Transverse colon (tissue), 4 donors: Measurements from ENCODE around the gene C10orf90.

Experiments used
- POLR2AphosphoS5 ChIP-seq, 3 donors: sonication (generic); formaldehyde crosslinking; IDR thresholded peaks; one replicate each; pipeline ENCODE4 v1.6.1; 2016; ENCODE audit warnings: antibody characterized with exemption in 3 of 3
- TF ChIP-seq, protein P1 (sequence below), 5 experiments: fragments of 200-600 bp in 3 of 5; fragments of 450-650 bp in 2 of 5; sonication (generic) in 3 of 5; IDR thresholded peaks; 1 replicate in 2 of 5; 2 replicates in 3 of 5; pipeline ENCODE4 v1.5.1; 2016 to 2017; ENCODE audit warnings: antibody characterized with exemption in 5 of 5, inconsistent platforms in 3 of 5, mild to moderate bottlenecking in 2 of 5, moderate library complexity in 1 of 5

DNA sequence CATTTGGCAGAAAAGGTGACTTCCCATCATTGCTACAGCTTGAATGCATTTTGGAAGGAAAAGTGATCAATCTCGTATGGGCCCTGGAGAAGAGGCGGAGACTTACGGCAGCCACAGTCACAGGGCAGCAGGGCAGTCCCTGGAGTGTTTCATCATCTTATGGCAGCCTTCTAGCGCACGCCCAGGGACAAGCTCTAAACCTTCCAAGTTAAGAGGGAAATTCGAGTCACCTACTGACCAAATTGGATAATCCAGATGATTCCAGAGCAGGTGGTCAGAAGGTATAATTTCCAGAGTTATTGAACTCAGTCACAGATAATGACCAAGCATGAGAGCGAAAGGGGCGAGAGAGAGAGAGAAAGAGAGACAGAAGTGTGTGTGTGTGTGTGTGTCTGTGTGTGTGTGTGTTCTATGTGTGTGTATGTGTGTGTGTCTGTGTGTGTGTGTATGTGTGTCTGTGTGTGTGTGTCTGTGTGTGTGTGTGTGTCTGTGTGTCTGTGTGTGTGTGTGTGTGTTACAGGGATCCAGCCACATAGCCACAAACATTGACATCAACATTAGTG is 158.5 kb downstream of the C10orf90 start:
- TF ChIP-seq, protein P1, sequence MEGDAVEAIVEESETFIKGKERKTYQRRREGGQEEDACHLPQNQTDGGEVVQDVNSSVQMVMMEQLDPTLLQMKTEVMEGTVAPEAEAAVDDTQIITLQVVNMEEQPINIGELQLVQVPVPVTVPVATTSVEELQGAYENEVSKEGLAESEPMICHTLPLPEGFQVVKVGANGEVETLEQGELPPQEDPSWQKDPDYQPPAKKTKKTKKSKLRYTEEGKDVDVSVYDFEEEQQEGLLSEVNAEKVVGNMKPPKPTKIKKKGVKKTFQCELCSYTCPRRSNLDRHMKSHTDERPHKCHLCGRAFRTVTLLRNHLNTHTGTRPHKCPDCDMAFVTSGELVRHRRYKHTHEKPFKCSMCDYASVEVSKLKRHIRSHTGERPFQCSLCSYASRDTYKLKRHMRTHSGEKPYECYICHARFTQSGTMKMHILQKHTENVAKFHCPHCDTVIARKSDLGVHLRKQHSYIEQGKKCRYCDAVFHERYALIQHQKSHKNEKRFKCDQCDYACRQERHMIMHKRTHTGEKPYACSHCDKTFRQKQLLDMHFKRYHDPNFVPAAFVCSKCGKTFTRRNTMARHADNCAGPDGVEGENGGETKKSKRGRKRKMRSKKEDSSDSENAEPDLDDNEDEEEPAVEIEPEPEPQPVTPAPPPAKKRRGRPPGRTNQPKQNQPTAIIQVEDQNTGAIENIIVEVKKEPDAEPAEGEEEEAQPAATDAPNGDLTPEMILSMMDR (IDR thresholded peaks at IDR 0.05) = no peak
- no peak for TF ChIP-seq POLR2AphosphoS5 (IDR thresholded peaks at IDR 0.05)
